Activated naive CD4-positive, alpha-beta T cell treated with anti-CD3 and anti-CD28 coated beads, Interleukin-2, amount 50 U/mL, for 24 hours (primary cell): ENCODE results near the gene DCHS1.
A peak's percentile ranks its signal among the peaks of the same experiment; 100 is the strongest.
"Not testable (repeated sequence)": the region's sequence is repeated elsewhere in the genome, so short reads cannot be mapped to it uniquely, and the experiment has no call there.

ENCODE experiments used
- H3K27ac Mint-ChIP-seq: one replicate; pipeline ENCODE4 v1.8.0; 2021; ENCODE audit warnings: mild to moderate bottlenecking, mixed read lengths
- H3K27me3 Mint-ChIP-seq: one replicate; pipeline ENCODE4 v1.8.0; 2021; ENCODE audit warnings: mixed read lengths
- H3K36me3 Mint-ChIP-seq: one replicate; pipeline ENCODE4 v1.8.0; 2021; ENCODE audit warnings: mixed read lengths
- H3K4me1 Mint-ChIP-seq: one replicate; pipeline ENCODE4 v1.8.0; 2021; ENCODE audit warnings: mixed read lengths
- H3K4me3 Mint-ChIP-seq: one replicate; pipeline ENCODE4 v1.8.0; 2021; ENCODE audit warnings: mild to moderate bottlenecking, mixed read lengths
- H3K9me3 Mint-ChIP-seq: one replicate; pipeline ENCODE4 v1.8.0; 2021; ENCODE audit warnings: mixed read lengths

Gene DCHS1

GRCh38 chr11:6655790-6656583 is at the start of gene DCHS1:
Gene DCHS1 (minus strand): TSS chr11:6655809. CDS start chr11:6641613, 14,196 bp downstream.
- Mint-ChIP-seq H3K4me3 (peak within 1 kb of the TSS; percentile 53), H3K4me1 (peaks cover 9% of the 10 kb centered on the region), H3K9me3 (no peaks in the 10 kb centered on the region), H3K27me3 (no peaks in the 10 kb centered on the region), H3K36me3 (no peaks in the 10 kb centered on the region), H3K27ac (peak within 1 kb of the TSS; percentile 31)

- Mint-ChIP-seq H3K27me3 (no peaks in the 10 kb centered on the region), H3K4me1 (peaks cover 15% of the 10 kb centered on the region), H3K9me3 (no peaks in the 10 kb centered on the region), H3K27ac (no peak overlapping the region), H3K4me3 (no peak overlapping the region), H3K36me3 (no peaks in the 10 kb centered on the region)
These were observed 47.8 kb upstream of the DCHS1 start for GRCh38 chr11:6703247-6704063.

- H3K36me3 Mint-ChIP-seq, H3K4me3 Mint-ChIP-seq, H3K27me3 Mint-ChIP-seq, H3K9me3 Mint-ChIP-seq: not testable (repeated sequence)
- Mint-ChIP-seq H3K4me1 (peaks cover 14% of the 10 kb centered on the region), H3K27ac (peak overlapping the region; percentile 38)
These were observed 46.3 kb upstream of the DCHS1 start for GRCh38 chr11:6701955-6702354.

- Mint-ChIP-seq H3K27me3 (no peaks in the 10 kb centered on the region), H3K9me3 (no peaks in the 10 kb centered on the region), H3K27ac (peak overlapping the region; percentile 59), H3K4me3 (peak overlapping the region; percentile 52), H3K36me3 (peaks cover 1% of the 10 kb centered on the region), H3K4me1 (peaks cover 50% of the 10 kb centered on the region)
These were observed 39.8 kb upstream of the DCHS1 start for GRCh38 chr11:6695377-6695776.

GRCh38 chr11:6694229-6694535 is 38.6 kb upstream of the DCHS1 start:
- H3K4me3 Mint-ChIP-seq = peak overlapping the region; percentile 54

GRCh38 chr11:6693342-6694228 is 38.0 kb upstream of the DCHS1 start:
- H3K27me3 Mint-ChIP-seq = no peaks in the 10 kb centered on the region
- H3K36me3 Mint-ChIP-seq = peaks cover 1% of the 10 kb centered on the region
- H3K27ac Mint-ChIP-seq = peak overlapping the region; percentile 37
- H3K4me3 Mint-ChIP-seq = peak overlapping the region; percentile 54
- no peaks in the 10 kb centered on the region for H3K9me3 Mint-ChIP-seq
- H3K4me1 Mint-ChIP-seq = peaks cover 50% of the 10 kb centered on the region

More at GRCh38 chr11:6694229-6694535, 38.6 kb upstream of the DCHS1 start:
- peak overlapping the region; percentile 37 for H3K27ac Mint-ChIP-seq
- no peaks in the 10 kb centered on the region for H3K9me3 Mint-ChIP-seq
- peaks cover 50% of the 10 kb centered on the region for H3K4me1 Mint-ChIP-seq
- H3K36me3 Mint-ChIP-seq = peaks cover 1% of the 10 kb centered on the region
- H3K27me3 Mint-ChIP-seq = no peaks in the 10 kb centered on the region

- Mint-ChIP-seq H3K27ac (no peak overlapping the region), H3K4me1 (peaks cover 46% of the 10 kb centered on the region), H3K36me3 (peaks cover 1% of the 10 kb centered on the region), H3K4me3 (no peak overlapping the region), H3K9me3 (no peaks in the 10 kb centered on the region), H3K27me3 (no peaks in the 10 kb centered on the region)
These were observed 36.5 kb upstream of the DCHS1 start for GRCh38 chr11:6692128-6692527.

GRCh38 chr11:6690431-6691132 is 35.0 kb upstream of the DCHS1 start:
- H3K36me3 Mint-ChIP-seq, H3K27ac Mint-ChIP-seq, H3K4me3 Mint-ChIP-seq, H3K9me3 Mint-ChIP-seq, H3K27me3 Mint-ChIP-seq: not testable (repeated sequence)
- H3K4me1 Mint-ChIP-seq = peaks cover 35% of the 10 kb centered on the region

- Mint-ChIP-seq H3K4me3 (no peak overlapping the region), H3K27ac (no peak overlapping the region), H3K36me3 (peaks cover 2% of the 10 kb centered on the region), H3K27me3 (no peaks in the 10 kb centered on the region), H3K4me1 (peaks cover 17% of the 10 kb centered on the region), H3K9me3 (no peaks in the 10 kb centered on the region)
These were observed 32.3 kb upstream of the DCHS1 start for GRCh38 chr11:6687876-6688275.

- H3K27ac Mint-ChIP-seq = no peak overlapping the region
- H3K27me3 Mint-ChIP-seq = no peaks in the 10 kb centered on the region
- H3K36me3 Mint-ChIP-seq = peaks cover 11% of the 10 kb centered on the region
- H3K4me1 Mint-ChIP-seq = peaks cover 21% of the 10 kb centered on the region
- H3K4me3 Mint-ChIP-seq = no peak overlapping the region
- H3K9me3 Mint-ChIP-seq = no peaks in the 10 kb centered on the region
These were observed 30.4 kb upstream of the DCHS1 start for GRCh38 chr11:6686006-6686405.

GRCh38 chr11:6684068-6684467 is 28.5 kb upstream of the DCHS1 start:
- Mint-ChIP-seq H3K27ac (peak overlapping the region; percentile 92), H3K4me3 (peak overlapping the region; percentile 98), H3K36me3 (peaks cover 12% of the 10 kb centered on the region), H3K4me1 (peaks cover 29% of the 10 kb centered on the region)
- H3K9me3 Mint-ChIP-seq, H3K27me3 Mint-ChIP-seq: not testable (repeated sequence)

- Mint-ChIP-seq H3K9me3 (no peaks in the 10 kb centered on the region), H3K27me3 (no peaks in the 10 kb centered on the region), H3K4me3 (peak within 1 kb of the TSS; percentile 98), H3K36me3 (peaks cover 12% of the 10 kb centered on the region), H3K27ac (peak within 1 kb of the TSS; percentile 99), H3K4me1 (peaks cover 32% of the 10 kb centered on the region)
These were observed 27.6 kb upstream of the DCHS1 start, which contains the start of gene MRPL17 for GRCh38 chr11:6682936-6683861. Gene MRPL17 (minus strand): TSS chr11:6683340. CDS start chr11:6683296, 44 bp downstream.

- Mint-ChIP-seq H3K36me3 (peaks cover 12% of the 10 kb centered on the region), H3K4me3 (peak overlapping the region; percentile 98), H3K27me3 (no peaks in the 10 kb centered on the region), H3K4me1 (peaks cover 37% of the 10 kb centered on the region), H3K9me3 (no peaks in the 10 kb centered on the region), H3K27ac (peak overlapping the region; percentile 99)
These were observed 27.0 kb upstream of the DCHS1 start for GRCh38 chr11:6682591-6682935.

GRCh38 chr11:6681949-6682348 is 26.3 kb upstream of the DCHS1 start:
- Mint-ChIP-seq H3K9me3 (no peaks in the 10 kb centered on the region), H3K27ac (peak overlapping the region; percentile 99), H3K4me1 (peaks cover 37% of the 10 kb centered on the region), H3K27me3 (no peaks in the 10 kb centered on the region), H3K4me3 (peak overlapping the region; percentile 98), H3K36me3 (peaks cover 12% of the 10 kb centered on the region)
